Subcutaneous abdominal adipose tissue (tissue), 5 donors: ENCODE results near the gene PRRT1.
A peak's percentile ranks its signal among the peaks of the same experiment; 100 is the strongest.

Experiments
- H3K27ac ChIP-seq: one replicate; pipeline ENCODE4 v1.7.0; 2013; ENCODE audit warnings: low read depth, mild to moderate bottlenecking, inconsistent platforms, low read length, moderate library complexity
- H3K27me3 ChIP-seq, 5 donors: one replicate each; pipeline ENCODE4 v1.7.0; 2013; ENCODE audit warnings: low read length in 5 of 5, inconsistent platforms in 1 of 5; ENCODE audit not compliant: control insufficient read depth in 5 of 5, insufficient read depth in 4 of 5
- H3K36me3 ChIP-seq, 5 donors: one replicate each; pipeline ENCODE4 v1.7.0; 2013; ENCODE audit warnings: low read length in 5 of 5; ENCODE audit not compliant: control insufficient read depth in 5 of 5, insufficient read depth in 5 of 5
- H3K4me1 ChIP-seq, 5 donors: one replicate each; pipeline ENCODE4 v1.7.0; 2013; ENCODE audit warnings: low read length in 5 of 5, mild to moderate bottlenecking in 3 of 5, moderate library complexity in 1 of 5; ENCODE audit not compliant: control insufficient read depth in 5 of 5, insufficient read depth in 5 of 5
- H3K4me3 ChIP-seq, 5 donors: one replicate each; pipeline ENCODE4 v1.7.0; 2013; ENCODE audit warnings: low read length in 5 of 5, low read depth in 1 of 5
- H3K9ac ChIP-seq, 5 donors: one replicate each; pipeline ENCODE4 v1.7.0; 2013; ENCODE audit warnings: low read length in 5 of 5, mild to moderate bottlenecking in 4 of 5, moderate library complexity in 3 of 5
- H3K9me3 ChIP-seq, 5 donors: one replicate each; pipeline ENCODE4 v1.7.0; 2013; ENCODE audit warnings: low read length in 5 of 5; ENCODE audit not compliant: control insufficient read depth in 5 of 5
- donor health status: healthy.
- donor health status: healthy.
- donor health status: healthy.
- donor health status: healthy.
- donor health status: healthy.

The PRRT1 gene

GRCh38 chr6:32113386-32114352 lies 38.1 kb downstream of the PRRT1 start:
- Histone ChIP-seq H3K9ac (peak overlapping the region in 2 of 5 donors; percentile 2 to 29), H3K27ac (peak overlapping the region; percentile 60), H3K4me3 (no peak overlapping the region), H3K4me1 (peaks cover 20 to 63% (median 59%) of the 10 kb centered on the region in 5 donors), H3K9me3 (no peaks in the 10 kb centered on the region), H3K27me3 (peaks cover 0 to 12% (median 5%) of the 10 kb centered on the region in 5 donors), H3K36me3 (peaks cover 2 to 37% (median 34%) of the 10 kb centered on the region in 5 donors)

- Histone ChIP-seq H3K4me1 (peaks cover 19 to 71% (median 66%) of the 10 kb centered on the region in 5 donors), H3K27ac (peak overlapping the region; percentile 26), H3K27me3 (peaks cover 0 to 12% (median 11%) of the 10 kb centered on the region in 5 donors), H3K4me3 (peak overlapping the region in 2 of 5 donors; percentile 12 to 16), H3K9ac (no peak overlapping the region), H3K36me3 (peaks cover 0 to 27% (median 22%) of the 10 kb centered on the region in 5 donors), H3K9me3 (no peaks in the 10 kb centered on the region)
These were observed 39.2 kb downstream of the PRRT1 start for GRCh38 chr6:32112431-32112980.

GRCh38 chr6:32111424-32112066 lies 40.2 kb downstream of the PRRT1 start:
- H3K9me3 ChIP-seq: no peaks in the 10 kb centered on the region
- peak overlapping the region in 1 of 5 donors; percentile 21 for H3K9ac ChIP-seq
- H3K27ac ChIP-seq: peak overlapping the region; percentile 26
- peaks cover 0 to 19% (median 12%) of the 10 kb centered on the region in 5 donors for H3K27me3 ChIP-seq
- H3K36me3 ChIP-seq: peaks cover 0 to 20% (median 13%) of the 10 kb centered on the region in 5 donors
- H3K4me1 ChIP-seq: peaks cover 19 to 76% (median 74%) of the 10 kb centered on the region in 5 donors
- peak overlapping the region in 1 of 5 donors; percentile 88 for H3K4me3 ChIP-seq

GRCh38 chr6:32110632-32111031 lies 41.1 kb downstream of the PRRT1 start:
- Histone ChIP-seq H3K27me3 (peaks cover 0 to 24% (median 12%) of the 10 kb centered on the region in 5 donors), H3K36me3 (peaks cover 0 to 12% (median 4%) of the 10 kb centered on the region in 5 donors), H3K9ac (peak overlapping the region in 1 of 5 donors; percentile 33), H3K9me3 (no peaks in the 10 kb centered on the region), H3K4me1 (peaks cover 19 to 78% (median 75%) of the 10 kb centered on the region in 5 donors), H3K4me3 (peak overlapping the region in 3 of 5 donors; percentile 64 to 88 (median 80)), H3K27ac (peak overlapping the region; percentile 61)

- H3K36me3 ChIP-seq: peaks cover 0 to 6% (median 0%) of the 10 kb centered on the region in 5 donors
- H3K4me3 ChIP-seq: peak overlapping the region; percentile 23 to 88 (median 64)
- peak overlapping the region in 2 of 5 donors; percentile 17 to 33 for H3K9ac ChIP-seq
- H3K27ac ChIP-seq: peak overlapping the region; percentile 61
- peaks cover 19 to 77% (median 73%) of the 10 kb centered on the region in 5 donors for H3K4me1 ChIP-seq
- peaks cover 2 to 24% (median 14%) of the 10 kb centered on the region in 5 donors for H3K27me3 ChIP-seq
- no peaks in the 10 kb centered on the region for H3K9me3 ChIP-seq
These were observed 42.0 kb downstream of the PRRT1 start for GRCh38 chr6:32109765-32110160.

- Histone ChIP-seq H3K27me3 (peaks cover 2 to 24% (median 16%) of the 10 kb centered on the region in 5 donors), H3K4me3 (peak within 1 kb of the TSS; percentile 44 to 88 (median 80)), H3K4me1 (peaks cover 19 to 73% (median 69%) of the 10 kb centered on the region in 5 donors), H3K9me3 (no peaks in the 10 kb centered on the region), H3K36me3 (peaks cover 0 to 5% (median 0%) of the 10 kb centered on the region in 5 donors), H3K27ac (peak within 1 kb of the TSS; percentile 71), H3K9ac (peak within 1 kb of the TSS; percentile 12 to 64 (median 23))
These were observed 42.5 kb downstream of the PRRT1 start, which contains the start of gene TNXB for GRCh38 chr6:32109114-32109764. Gene TNXB (minus strand): TSS chr6:32109338. CDS start chr6:32098198, 11,140 bp downstream.

GRCh38 chr6:32108727-32109113 lies 43.0 kb downstream of the PRRT1 start:
- peaks cover 2 to 28% (median 17%) of the 10 kb centered on the region in 5 donors for H3K27me3 ChIP-seq
- peaks cover 0 to 5% (median 0%) of the 10 kb centered on the region in 5 donors for H3K36me3 ChIP-seq
- H3K9me3 ChIP-seq: no peaks in the 10 kb centered on the region
- peak overlapping the region; percentile 44 to 88 (median 80) for H3K4me3 ChIP-seq
- H3K27ac ChIP-seq: peak overlapping the region; percentile 71
- H3K9ac ChIP-seq: peak overlapping the region in 4 of 5 donors; percentile 12 to 64 (median 30)
- H3K4me1 ChIP-seq: peaks cover 13 to 68% (median 64%) of the 10 kb centered on the region in 5 donors

- peaks cover 0 to 5% (median 0%) of the 10 kb centered on the region in 5 donors for H3K36me3 ChIP-seq
- peaks cover 2 to 28% (median 17%) of the 10 kb centered on the region in 5 donors for H3K27me3 ChIP-seq
- H3K4me1 ChIP-seq: peaks cover 8 to 62% (median 58%) of the 10 kb centered on the region in 5 donors
- H3K9me3 ChIP-seq: no peaks in the 10 kb centered on the region
- H3K4me3 ChIP-seq: peak overlapping the region; percentile 44 to 88 (median 80)
- peak overlapping the region; percentile 71 for H3K27ac ChIP-seq
- peak overlapping the region in 4 of 5 donors; percentile 12 to 64 (median 30) for H3K9ac ChIP-seq
These were observed 43.6 kb downstream of the PRRT1 start for GRCh38 chr6:32108094-32108627.

- H3K4me1 ChIP-seq: peaks cover 6 to 59% (median 51%) of the 10 kb centered on the region in 5 donors
- no peaks in the 10 kb centered on the region for H3K9me3 ChIP-seq
- peak overlapping the region; percentile 2 to 88 (median 64) for H3K4me3 ChIP-seq
- H3K27ac ChIP-seq: peak overlapping the region; percentile 71
- peak overlapping the region in 2 of 5 donors; percentile 35 to 58 for H3K9ac ChIP-seq
- peaks cover 2 to 28% (median 17%) of the 10 kb centered on the region in 5 donors for H3K27me3 ChIP-seq
- H3K36me3 ChIP-seq: peaks cover 0 to 5% (median 0%) of the 10 kb centered on the region in 5 donors
These were observed 44.3 kb downstream of the PRRT1 start for GRCh38 chr6:32107406-32107805.
